ENCODE data around the gene RP2. TPM values are rescaled to one million over a fixed set of nuclear protein-coding genes. Genes with fewer than 3 reads are reported as not detected.

RP2 gene
- total RNA-seq, 4 donors from 2014 or later = 7.2 to 10.6 (median 9.4) TPM

- intact Hi-C loops (cut with DNase I) = no loop called here
- TF ChIP-seq POLR2A (IDR thresholded peaks at IDR 0.05; ENCODE audit: low read depth) (no peak), EP300 (IDR thresholded peaks at IDR 0.05) (no peak), POLR2AphosphoS5 (IDR thresholded peaks at IDR 0.05) (no peak), CTCF (IDR thresholded peaks at IDR 0.05) (no peak)
Measured at GRCh38 chrX:46820391-46821100, 16.3 kb upstream of the RP2 start.

GRCh38 chrX:46823481-46823880, 13.4 kb upstream of the RP2 start:
- intact Hi-C loops (cut with DNase I) = no loop called here
- Histone ChIP-seq H3K9me3 (peaks cover 0 to 14% (median 0%) of the 10 kb centered on the region in 4 donors), H3K4me3 (no peak overlapping the region), H3K4me1 (no peaks in the 10 kb centered on the region), H3K27me3 (peaks cover 0 to 5% (median 0%) of the 10 kb centered on the region in 4 donors), H3K27ac (replicated peaks in 1 of 4) (no peak overlapping the region), H3K36me3 (no peaks in the 10 kb centered on the region)
- DNase-seq (ENCODE audit: extremely low spot score) = no peak
- no peak for TF ChIP-seq CTCF (IDR thresholded peaks at IDR 0.05)
- no peak for TF ChIP-seq EP300 (IDR thresholded peaks at IDR 0.05)
- TF ChIP-seq POLR2A (IDR thresholded peaks at IDR 0.05; ENCODE audit: low read depth) = no peak
- TF ChIP-seq POLR2AphosphoS5 (IDR thresholded peaks at IDR 0.05) = no peak
- 48% methylated on average over 2 of the region's 2 CpGs for WGBS

More at GRCh38 chrX:46820391-46821100, 16.3 kb upstream of the RP2 start:
- H3K36me3 ChIP-seq = no peaks in the 10 kb centered on the region
- DNase-seq (ENCODE audit: extremely low spot score) = no peak
- no peaks in the 10 kb centered on the region for H3K4me1 ChIP-seq
- H3K27me3 ChIP-seq = peaks cover 0 to 5% (median 0%) of the 10 kb centered on the region in 4 donors
- H3K9me3 ChIP-seq = peaks cover 0 to 14% (median 0%) of the 10 kb centered on the region in 4 donors
- H3K27ac ChIP-seq (replicated peaks in 1 of 4) = no peak overlapping the region
- WGBS = 73% methylated on average over 4 of the region's 4 CpGs
- H3K4me3 ChIP-seq = no peak overlapping the region

- no peak overlapping the region for H3K27ac ChIP-seq (replicated peaks in 1 of 4)
- 76% methylated on average over 6 of the region's 6 CpGs for WGBS
- no peak for DNase-seq (ENCODE audit: extremely low spot score)
- H3K36me3 ChIP-seq = no peaks in the 10 kb centered on the region
- no peak overlapping the region for H3K4me3 ChIP-seq
- TF ChIP-seq POLR2AphosphoS5 (IDR thresholded peaks at IDR 0.05) = no peak
- H3K9me3 ChIP-seq = no peaks in the 10 kb centered on the region
- no peaks in the 10 kb centered on the region for H3K4me1 ChIP-seq
- intact Hi-C loops (cut with DNase I) = loop anchor here (10.0 kb wide), 1 partner anchor 73 kb away; no protein-coding TSS in a partner anchor
- H3K27me3 ChIP-seq = no peaks in the 10 kb centered on the region
Measured at GRCh38 chrX:46831765-46832327, 5.0 kb upstream of the RP2 start.

GRCh38 chrX:46837558-46838485, 979 bp downstream of the RP2 start:
- Histone ChIP-seq H3K27ac (replicated peaks in 1 of 4) (peak overlapping the region; percentile 86 to 92 (median 89)), H3K4me1 (peaks cover 0 to 38% (median 27%) of the 10 kb centered on the region in 4 donors), H3K4me3 (peak overlapping the region; percentile 68 to 84 (median 73)), H3K36me3 (no peaks in the 10 kb centered on the region), H3K9me3 (no peaks in the 10 kb centered on the region), H3K27me3 (no peaks in the 10 kb centered on the region)
- WGBS = 30% methylated on average over 20 of the region's 20 CpGs
- DNase-seq (ENCODE audit: extremely low spot score) = no peak
- TF ChIP-seq POLR2AphosphoS5 (IDR thresholded peaks at IDR 0.05) (no peak), EP300 (IDR thresholded peaks at IDR 0.05) (no peak), POLR2A (IDR thresholded peaks at IDR 0.05; ENCODE audit: low read depth) (no peak), CTCF (IDR thresholded peaks at IDR 0.05) (no peak)
- intact Hi-C loops (cut with DNase I) = loop anchor here (10.0 kb wide), 1 partner anchor 67 kb away; no protein-coding TSS in a partner anchor

Data from esophagus muscularis mucosa (tissue), 4 donors.